D341Med (cell line): ENCODE measurements around the gene SLC35G3.
"Not testable (repeated sequence)": the region's sequence is repeated elsewhere in the genome, so short reads cannot be mapped to it uniquely, and the experiment has no call there.

Experiments used
- DNase-seq: peaks from one replicate; pipeline ENCODE4 v3.0.0; 2012; ENCODE audit warnings: low spot score

Gene SLC35G3

GRCh38 chr17:35164716-35165115 is 29.5 kb downstream of the SLC35G3 start:
- DNase-seq, result no peak

GRCh38 chr17:35163886-35164285 is 30.3 kb downstream of the SLC35G3 start:
- DNase-seq, result no peak

DNA sequence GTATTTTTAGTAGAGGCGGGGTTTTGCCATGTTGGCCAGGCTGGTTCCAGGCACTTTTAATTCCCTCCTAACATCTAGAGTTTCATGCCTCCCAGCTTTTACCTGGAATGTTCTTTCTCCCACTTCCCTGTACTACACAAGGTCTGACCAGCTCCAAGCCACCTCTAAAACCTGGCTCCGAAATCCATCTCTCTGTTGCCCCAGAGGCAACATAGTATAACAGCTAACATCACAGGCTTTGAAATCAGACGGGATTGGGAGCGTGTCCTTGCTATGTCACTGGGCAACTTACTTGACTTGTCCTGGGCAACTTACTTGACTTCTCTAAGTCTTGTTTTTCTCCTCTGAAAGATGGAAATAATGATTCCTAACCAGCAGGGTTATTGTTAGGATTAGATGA is 31.4 kb downstream of the SLC35G3 start:
- DNase-seq, result no peak

DNA sequence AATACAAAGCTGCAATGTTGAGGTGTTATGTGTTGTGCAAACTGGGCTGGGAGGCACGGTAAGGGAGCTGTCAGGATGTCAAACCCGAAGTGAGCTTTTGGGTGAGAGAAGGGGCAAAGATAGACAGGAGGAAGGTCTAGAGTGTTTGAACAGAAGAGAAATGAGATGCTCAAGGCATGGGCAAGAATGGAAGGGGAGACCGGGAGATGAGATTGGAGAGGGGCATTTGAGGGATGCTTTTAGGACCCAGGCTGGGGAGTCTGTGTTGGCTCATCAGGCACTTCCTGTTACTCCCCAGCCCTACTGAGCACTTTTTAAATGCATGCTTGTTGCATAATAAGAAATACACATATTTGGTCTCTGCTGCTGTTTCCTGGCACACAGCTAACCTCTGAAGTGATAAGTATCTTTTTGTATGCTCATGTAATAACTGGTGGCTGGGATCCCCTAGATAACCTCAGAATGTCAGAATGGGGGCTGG is 32.9 kb downstream of the SLC35G3 start:
- no peak for DNase-seq

DNA sequence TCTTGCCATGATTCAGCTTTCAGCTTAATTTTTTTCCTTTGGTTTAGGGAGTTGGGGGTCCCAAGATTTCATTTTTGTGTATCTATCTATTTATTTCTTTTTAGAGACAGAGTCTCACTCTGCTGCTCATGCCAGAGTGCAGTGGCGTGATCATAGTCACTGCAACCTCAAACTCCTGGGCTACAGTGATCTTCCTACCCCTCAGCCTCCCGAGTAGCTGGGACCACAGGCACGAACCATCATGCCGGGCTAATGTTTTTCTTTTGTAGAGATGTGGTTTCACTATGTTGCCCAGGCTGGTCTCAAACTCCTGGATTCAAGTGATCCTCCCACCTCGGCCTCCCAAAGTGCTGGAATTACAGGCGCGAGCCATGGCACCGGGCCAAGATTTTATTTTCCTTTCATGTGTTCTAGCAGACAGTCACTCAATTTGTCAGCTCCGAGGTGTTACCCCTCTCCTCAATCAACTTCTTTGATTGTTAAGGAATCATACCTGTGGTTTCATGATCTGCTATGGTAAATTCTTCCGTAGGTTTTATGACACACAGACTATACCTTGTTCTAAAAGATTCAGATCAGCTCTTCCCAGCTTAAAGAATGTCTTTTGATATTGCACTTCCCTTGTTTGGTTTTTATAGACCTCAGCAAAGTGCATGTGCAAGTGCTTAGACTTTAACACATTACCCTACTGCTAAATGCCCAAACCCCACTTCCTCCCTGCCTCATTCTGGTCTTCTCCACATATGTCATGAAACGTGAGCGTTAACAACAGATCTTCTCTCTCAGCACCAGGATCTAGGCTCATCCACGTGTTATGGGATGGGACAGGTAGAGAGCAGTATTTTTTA is 33.6 kb downstream of the SLC35G3 start:
- DNase-seq, result no peak

GRCh38 chr17:35159940-35160339 is 34.3 kb downstream of the SLC35G3 start:
- DNase-seq, result no peak

DNA sequence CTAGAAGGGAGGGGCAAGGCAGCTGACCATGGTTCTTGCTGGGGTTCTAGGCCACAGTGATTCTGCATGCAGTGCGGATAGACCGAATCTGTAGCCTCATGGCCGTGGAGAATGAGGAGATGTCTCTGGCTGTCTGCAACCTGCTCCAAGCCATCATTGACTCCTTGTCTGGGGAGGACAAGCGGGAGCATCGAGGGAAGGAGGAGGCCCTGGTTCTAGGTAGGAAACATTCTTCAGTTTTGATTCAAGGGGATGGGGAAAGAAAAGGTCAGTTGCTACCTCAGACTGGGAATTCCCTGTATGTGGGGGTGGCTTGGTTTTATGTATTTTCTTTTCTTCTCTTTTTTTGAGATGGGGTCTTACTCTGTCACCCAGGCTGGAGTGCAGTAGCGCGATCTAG is 38.9 kb downstream of the SLC35G3 start:
- no peak for DNase-seq

- no peak for DNase-seq
These were observed 39.7 kb downstream of the SLC35G3 start for GRCh38 chr17:35154196-35155165.

DNA sequence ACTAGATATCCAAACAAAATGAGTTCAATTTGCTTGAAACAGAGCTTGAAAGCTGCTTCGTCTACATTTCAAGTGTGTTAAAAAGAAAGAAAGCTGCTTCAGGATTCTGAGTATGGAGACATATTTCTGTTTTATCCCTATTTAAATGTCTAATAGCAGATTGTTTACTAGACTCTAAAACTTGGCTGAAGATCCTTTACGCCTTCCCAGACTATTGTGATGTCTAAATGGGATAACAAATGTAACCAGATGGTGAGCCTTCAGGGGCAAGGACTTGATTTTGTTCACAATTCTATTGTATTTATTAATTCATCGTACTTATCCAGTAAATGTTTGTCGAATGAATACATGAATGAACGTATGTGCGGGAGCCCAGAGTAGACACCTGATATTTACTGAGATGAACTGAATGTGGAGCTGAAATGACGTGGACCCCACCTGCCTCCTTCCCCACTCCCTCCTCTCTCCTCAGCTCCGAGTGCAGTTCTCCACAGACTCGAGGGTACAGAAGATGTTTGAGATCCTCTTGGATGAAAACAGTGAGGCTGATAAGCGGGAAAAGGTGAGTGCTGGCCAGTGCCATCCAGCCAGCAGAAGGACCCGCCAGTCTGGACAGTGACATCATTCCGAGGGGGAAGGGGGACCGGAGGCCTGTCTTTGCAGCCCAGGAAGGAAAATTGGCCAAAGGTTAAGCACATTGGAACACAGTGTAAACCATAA is 41.6 kb downstream of the SLC35G3 start:
- no peak for DNase-seq

DNA sequence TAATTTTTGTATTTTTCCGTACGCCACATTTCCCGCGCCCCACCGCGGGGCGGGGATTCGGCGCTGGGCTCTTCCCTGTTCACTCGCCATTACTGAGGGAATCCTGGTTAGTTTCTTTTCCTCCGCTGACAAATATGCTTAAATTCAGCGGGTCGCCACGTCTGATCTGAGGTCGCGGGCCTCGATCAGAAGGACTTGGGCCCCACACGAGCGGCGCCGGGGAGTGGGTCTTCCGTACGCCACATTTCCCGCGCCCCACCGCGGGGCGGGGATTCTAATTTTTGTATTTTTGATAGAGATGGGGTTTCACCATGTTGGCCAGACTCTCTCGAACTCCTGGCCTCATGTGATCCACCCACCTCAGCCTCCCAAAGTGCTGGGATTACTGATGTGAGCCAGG is 43.1 kb downstream of the SLC35G3 start:
- DNase-seq, result not testable (repeated sequence)

DNA sequence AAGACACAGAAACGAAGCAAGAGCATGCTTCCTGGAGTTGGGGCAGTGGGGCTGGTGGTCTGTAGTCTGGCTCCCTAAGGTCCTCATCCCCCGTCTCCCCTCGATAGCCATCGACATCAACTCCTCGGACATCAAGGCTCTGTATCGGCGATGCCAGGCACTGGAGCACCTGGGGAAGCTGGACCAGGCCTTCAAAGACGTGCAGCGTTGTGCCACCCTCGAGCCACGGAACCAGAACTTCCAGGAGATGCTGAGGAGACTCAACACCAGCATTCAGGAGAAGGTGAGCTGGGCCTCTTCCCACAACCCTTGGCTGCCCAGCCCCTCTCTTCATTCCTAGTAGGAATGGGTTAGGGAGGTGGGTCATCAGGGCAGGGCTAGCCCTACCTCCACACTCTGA is 44.3 kb downstream of the SLC35G3 start:
- no peak for DNase-seq

DNA sequence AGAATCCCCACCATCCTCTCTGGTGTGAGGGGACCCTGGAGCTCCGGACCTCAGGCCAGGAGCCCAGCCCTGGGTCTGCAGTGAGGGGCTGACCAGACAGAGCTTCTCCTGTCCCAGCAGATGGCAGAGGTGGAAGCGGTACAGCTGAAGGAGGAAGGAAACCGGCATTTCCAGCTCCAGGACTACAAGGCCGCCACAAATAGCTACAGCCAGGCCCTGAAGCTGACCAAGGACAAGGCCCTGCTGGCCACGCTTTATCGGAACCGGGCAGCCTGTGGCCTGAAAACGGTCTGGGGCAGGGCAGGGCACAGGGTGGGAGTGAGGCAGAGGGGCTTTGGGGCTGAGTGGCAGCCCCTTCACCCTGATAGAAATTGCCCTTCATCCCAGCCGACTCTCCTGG is 46.0 kb downstream of the SLC35G3 start:
- no peak for DNase-seq

DNA sequence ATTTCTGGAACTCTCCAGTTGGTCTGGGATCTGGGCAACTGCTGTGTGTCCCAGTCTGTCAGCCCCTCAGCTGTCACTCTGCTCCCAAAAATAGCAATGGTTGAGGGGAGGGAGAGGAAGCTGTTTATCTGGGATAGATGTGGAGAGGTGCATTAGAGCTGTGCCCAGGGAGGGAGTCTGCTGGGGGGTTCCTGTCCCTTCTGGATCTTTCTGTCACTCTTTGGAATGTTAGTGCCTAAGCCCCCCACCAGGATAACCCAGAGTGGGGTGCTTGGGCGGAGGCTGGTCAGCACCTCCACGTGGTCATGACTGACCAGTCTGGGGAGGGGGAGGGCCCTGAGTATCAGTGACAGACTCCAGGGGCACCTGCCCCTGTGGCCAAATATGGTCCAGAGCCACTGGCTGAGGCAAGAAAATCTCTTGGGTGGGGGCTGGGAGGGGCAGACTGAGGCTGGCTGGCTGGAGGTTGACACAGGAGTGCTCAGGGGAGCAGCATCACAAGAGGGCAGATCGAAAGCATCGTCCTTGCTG is 46.8 kb downstream of the SLC35G3 start, which contains the start of gene UNC45B:
UNC45B (plus strand) TSS at position 443 of the 531 bp plus-strand sequence. CDS start 447 bp downstream, outside the sequence.
- no peak for DNase-seq

GRCh38 chr17:35146214-35146833 is 47.9 kb downstream of the SLC35G3 start:
- DNase-seq, result no peak

- DNase-seq, result no peak
These were observed 49.4 kb downstream of the SLC35G3 start for GRCh38 chr17:35144840-35145239.
